ENCODE measurements around the gene SH3BGR. TPM values are rescaled to one million over a fixed set of nuclear protein-coding genes. Genes with fewer than 3 reads are reported as not detected.

Gene SH3BGR
- total and polyA plus RNA-seq, 2 of the 8 experiments (the other 6 are each of a cell fraction or from before 2014, with no cell fraction given): 2.1 to 5.9 TPM

DNA sequence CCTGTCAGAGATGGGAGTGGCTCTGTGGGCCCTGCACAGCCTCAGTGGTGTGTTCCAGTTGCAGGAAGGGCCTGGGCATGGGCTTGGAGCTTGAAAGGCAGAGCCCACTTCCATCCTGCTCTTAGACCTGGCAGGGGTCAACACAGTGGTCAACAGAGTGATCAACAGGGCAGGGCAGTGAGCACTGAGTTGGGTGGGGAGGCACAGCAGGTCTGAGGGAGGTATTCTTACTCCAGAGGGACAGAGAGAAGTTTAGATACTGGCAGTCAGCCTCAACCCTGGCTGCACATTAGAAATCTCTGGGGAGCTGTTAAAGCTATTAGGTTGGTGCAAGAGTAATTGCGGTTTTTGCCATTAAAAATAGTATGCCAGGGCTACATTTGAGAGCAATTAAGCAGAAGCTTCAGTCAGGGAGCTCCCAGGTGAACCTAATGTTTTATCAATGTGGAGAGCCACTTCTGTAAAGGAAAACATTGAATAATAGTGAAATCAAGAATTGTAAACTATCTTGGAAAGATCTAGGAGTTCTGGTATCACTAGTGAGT, 37.7 kb downstream of the SH3BGR start (continued):
- TF ChIP-seq GABPA (IDR thresholded peaks at IDR 0.05; ENCODE audit: borderline replicate concordance, insufficient read depth, low read length) (no peak), RFX5 (IDR thresholded peaks at IDR 0.05; ENCODE audit: borderline replicate concordance, low read depth, low read length) (no peak)
